K562 (cell line): Measurements from ENCODE around the gene TP53I13.

ENCODE experiments used
- CTCF ChIP-seq, 3 experiments: IDR thresholded peaks in 2 of 3; conservative IDR thresholded peaks in 1 of 3; 2 replicates each; pipeline ENCODE4 v1.5.1; 2011 to 2012; ENCODE audit warnings: low read length in 3 of 3, mild to moderate bottlenecking in 3 of 3, control low read depth in 2 of 3, improper control_type of control experiment in 1 of 3, inconsistent platforms in 1 of 3, low read depth in 1 of 3, mixed read lengths in 1 of 3, moderate library complexity in 1 of 3; ENCODE audit not compliant: insufficient read depth in 2 of 3
- DIDO1 ChIP-seq: fragments of 450-650 bp; IDR thresholded peaks from 2 replicates; pipeline ENCODE4 v1.6.1; 2016; ENCODE audit warnings: low read depth, missing biosample characterization, missing genetic modification characterization
- POLR3G ChIP-seq: IDR thresholded peaks from 2 replicates; pipeline ENCODE4 v1.6.1; 2011; ENCODE audit not compliant: insufficient read length, insufficient replicate concordance; ENCODE audit errors: extremely low read depth
- RCOR1 ChIP-seq, 2 experiments: IDR thresholded peaks; 2 replicates each; pipeline ENCODE4 v1.6.1; 2012; ENCODE audit warnings: low read depth in 2 of 2, low read length in 2 of 2, borderline replicate concordance in 1 of 2, improper control_type of control experiment in 1 of 2
- TFAP4 ChIP-seq: sonication (generic); formaldehyde crosslinking; IDR thresholded peaks from 2 replicates; pipeline ENCODE4 v1.8.0; 2022; ENCODE audit warnings: missing genetic modification reagents, mild to moderate bottlenecking, moderate library complexity, borderline replicate concordance
- U2AF2 ChIP-seq: fragments of 200-400 bp; formaldehyde crosslinking; optimal IDR thresholded peaks from 2 replicates; pipeline ENCODE3; 2017; ENCODE audit warnings: low read depth, mild to moderate bottlenecking, low read length

GRCh38 chr17:29588017-29588561, 19.6 kb downstream of the TP53I13 start:
- TF ChIP-seq DIDO1 (tag), result no peak
- no peak for TF ChIP-seq POLR3G
- no peak for TF ChIP-seq CTCF (IDR thresholded peaks at IDR 0.05 in 2 of 3, conservative IDR thresholded peaks at IDR 0.05 in 1 of 3; ENCODE audit: insufficient read depth in 2 of 3, low read depth in 1 of 3, low read length in 3 of 3)
- no peak for TF ChIP-seq U2AF2
- TF ChIP-seq TFAP4 (CRISPR knock-in tag), result no peak
- TF ChIP-seq RCOR1 (IDR thresholded peaks at IDR 0.05; ENCODE audit: borderline replicate concordance in 1 of 2, low read depth in 2 of 2, low read length in 2 of 2), result no peak
